GM23248 (cell line): Measurements from ENCODE around the gene MORN1. TPM values are rescaled to one million over a fixed set of nuclear protein-coding genes. Genes with fewer than 3 reads are reported as not detected.

ENCODE experiments used
- DNase-seq: peaks from one replicate; pipeline ENCODE4 v3.0.0-alpha.2; 2015
- H2AFZ ChIP-seq: fragments of 200-600 bp; sonication (generic); 2 replicates; pipeline ENCODE4 v1.6.1; 2016; ENCODE audit warnings: antibody characterized with exemption
- H3F3A ChIP-seq: fragments of 200-600 bp; sonication (generic); 2 replicates; pipeline ENCODE4 v1.6.1; 2016; ENCODE audit warnings: mild to moderate bottlenecking, antibody characterized with exemption, mixed run types; ENCODE audit not compliant: insufficient read depth
- H3K27ac ChIP-seq: fragments of 200-600 bp; sonication (generic); 2 replicates; pipeline ENCODE4 v1.5.1; 2016; ENCODE audit warnings: mild to moderate bottlenecking
- H3K27me3 ChIP-seq: fragments of 200-600 bp; sonication (generic); replicated peaks from 2 replicates; pipeline ENCODE4 v1.6.1; 2016; ENCODE audit warnings: mild to moderate bottlenecking; ENCODE audit not compliant: insufficient read depth
- H3K36me3 ChIP-seq: fragments of 200-600 bp; sonication (generic); 2 replicates; pipeline ENCODE4 v1.6.1; 2016; ENCODE audit warnings: low read depth, mild to moderate bottlenecking
- H3K4me1 ChIP-seq: fragments of 200-600 bp; sonication (generic); 2 replicates; pipeline ENCODE4 v1.6.1; 2016; ENCODE audit warnings: mild to moderate bottlenecking; ENCODE audit not compliant: insufficient read depth
- H3K4me2 ChIP-seq: fragments of 200-600 bp; sonication (generic); one replicate; pipeline ENCODE4 v1.6.1; 2016; ENCODE audit warnings: mild to moderate bottlenecking; ENCODE audit not compliant: unreplicated experiment
- H3K4me3 ChIP-seq: fragments of 200-600 bp; sonication (generic); 2 replicates; pipeline ENCODE4 v1.5.1; 2016; ENCODE audit warnings: mild to moderate bottlenecking
- H3K79me2 ChIP-seq: fragments of 200-600 bp; sonication (generic); 2 replicates; pipeline ENCODE4 v1.6.1; 2016; ENCODE audit warnings: mild to moderate bottlenecking; ENCODE audit not compliant: insufficient read depth
- H3K9ac ChIP-seq: fragments of 200-600 bp; sonication (generic); 2 replicates; pipeline ENCODE4 v1.6.1; 2016; ENCODE audit warnings: mild to moderate bottlenecking
- H3K9me2 ChIP-seq: fragments of 200-600 bp; sonication (generic); 2 replicates; pipeline ENCODE4 v1.6.1; 2016; ENCODE audit warnings: mixed run types, mild to moderate bottlenecking, moderate library complexity; ENCODE audit not compliant: insufficient read depth
- H3K9me3 ChIP-seq: fragments of 200-600 bp; sonication (generic); one replicate; pipeline ENCODE4 v1.6.1; 2017; ENCODE audit warnings: low read depth
- H4K20me1 ChIP-seq: fragments of 200-600 bp; sonication (generic); 2 replicates; pipeline ENCODE4 v1.6.0; 2016; ENCODE audit not compliant: insufficient read depth
- EZH2 ChIP-seq: fragments of 200-600 bp; sonication (generic); IDR thresholded peaks from 2 replicates; pipeline ENCODE4 v1.6.1; 2018; ENCODE audit warnings: antibody characterized with exemption, mild to moderate bottlenecking; ENCODE audit not compliant: insufficient read depth, poor library complexity, severe bottlenecking
- EZH2phosphoT487 ChIP-seq: fragments of 200-600 bp; sonication (generic); IDR thresholded peaks from 2 replicates; pipeline ENCODE4 v1.6.1; 2018; ENCODE audit warnings: antibody characterized with exemption, moderate library complexity, mild to moderate bottlenecking, low read depth; ENCODE audit not compliant: insufficient read depth
- WGBS, 2 experiments: methylation state at CpG; one replicate each; pipeline ENCODE4 v1.1.6; 2015 to 2017; ENCODE audit warnings: low lambda C conversion rate in 2 of 2, low coverage in 1 of 2; ENCODE audit errors: missing lambda C conversion rate in 2 of 2; 5-methylcytosine and 5-hydroxymethylcytosine counted together
- in situ Hi-C: fragments of 300-500 bp; cut with MboI; formaldehyde crosslinking; loops from 2 replicates; pipeline ENCODE4 v1.15.0; 2020
- polyA plus RNA-seq: library from polyadenylated mRNA; unstranded; fragments of >200 nt; fragmentation: Nextera tagmentation; extraction: Ambion mirVana; gene quantifications from 2 replicates; pipeline ENCODE4 v1.2.1, GENCODE V29; 2016
- total RNA-seq: library from RNA; depleted of rRNA; stranded (reverse); fragments of >200 nt; shearing (Covaris generic); gene quantifications from 2 replicates; pipeline ENCODE4 v1.2.3, GENCODE V29; 2014

MORN1 gene
- total and polyA plus RNA-seq, 2 experiments from 2014 or later = 7.2 to 8.8 TPM

DNA sequence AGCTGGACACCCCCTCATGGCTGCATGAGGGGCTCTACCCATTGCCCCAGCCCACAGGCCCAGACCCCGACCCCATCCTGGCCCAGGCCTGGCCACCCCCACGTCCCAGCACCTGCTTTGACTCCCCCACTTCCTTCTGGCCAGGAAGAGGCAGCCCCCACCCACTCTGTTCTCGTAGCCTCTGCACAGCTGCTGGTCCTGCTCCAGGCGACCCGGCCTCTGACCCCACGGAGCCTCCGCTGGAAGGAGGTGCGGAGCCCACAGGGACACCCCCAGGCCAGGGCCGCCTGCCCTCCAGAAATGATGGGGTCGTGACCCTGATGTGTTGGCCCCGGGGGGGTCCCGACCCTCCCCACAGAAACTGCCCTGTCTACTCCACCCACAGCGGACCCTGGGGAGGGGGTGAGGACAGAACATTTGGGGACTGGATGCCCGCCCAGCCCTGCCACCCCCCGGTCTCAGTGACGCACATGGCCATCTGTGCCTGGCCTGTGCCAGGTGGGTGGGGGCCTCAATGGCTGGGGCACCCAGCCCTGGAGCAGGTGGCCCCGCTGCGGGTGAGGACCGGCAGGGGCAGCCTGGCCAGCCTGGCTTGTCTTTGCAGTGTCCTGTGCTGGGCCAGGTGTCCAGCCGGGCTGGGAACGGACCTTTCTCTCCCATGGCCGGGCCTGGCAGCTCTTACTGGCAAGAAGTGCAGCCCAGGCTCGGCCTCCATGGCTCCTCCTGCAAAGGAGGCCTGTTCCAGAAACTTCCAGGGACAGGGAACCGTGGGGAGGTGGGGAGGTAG is 78.6 kb downstream of the MORN1 start:
- TF ChIP-seq EZH2phosphoT487 = no peak
- no peak for TF ChIP-seq EZH2
- no peak overlapping the region for H3K27ac ChIP-seq

DNA sequence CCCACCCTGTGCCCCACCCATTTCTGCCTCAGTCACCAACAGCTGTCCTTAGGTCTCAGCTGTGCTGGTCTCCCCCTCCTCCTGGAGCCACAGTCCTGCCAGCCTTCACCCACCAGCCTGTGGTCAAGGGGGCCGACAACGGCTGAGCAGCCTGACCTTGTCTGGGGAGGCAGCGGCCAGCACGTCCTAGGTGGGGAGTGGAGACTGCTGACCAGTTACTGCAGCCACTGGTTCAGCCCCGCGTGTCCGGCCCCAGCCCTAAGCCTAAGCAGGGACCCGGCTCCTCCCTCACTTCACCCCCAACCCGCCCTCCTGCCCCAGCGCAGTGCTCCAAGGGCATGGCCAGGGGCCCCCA is 79.2 kb downstream of the MORN1 start:
- Histone ChIP-seq H3K9me2 (no peaks in the 10 kb centered on the region), H3F3A (peaks cover 14% of the 10 kb centered on the region; the same call in 1 of the 2 replicates), H3K4me2 (no peak overlapping the region), H3K27ac (no peak overlapping the region), H2AFZ (no peak overlapping the region), H4K20me1 (no peaks in the 10 kb centered on the region), H3K36me3 (peaks cover 12% of the 10 kb centered on the region), H3K4me1 (peaks cover 3% of the 10 kb centered on the region), H3K9me3 (no peaks in the 10 kb centered on the region), H3K4me3 (no peak overlapping the region), H3K27me3 (no peaks in the 10 kb centered on the region), H3K79me2 (peaks cover 33% of the 10 kb centered on the region), H3K9ac (peak overlapping the region; percentile 20; the same call in 1 of the 2 replicates)
- in situ Hi-C loops = no loop called here
- 60 to 67% methylated on average over 7 to 9 of the region's 10 CpGs for WGBS, 2 experiments
- DNase-seq = no peak
- TF ChIP-seq EZH2 (no peak), EZH2phosphoT487 (no peak)

More for the DNA sequence above, 78.6 kb downstream of the MORN1 start:
- H3K9me3 ChIP-seq = no peaks in the 10 kb centered on the region
- no peaks in the 10 kb centered on the region for H4K20me1 ChIP-seq
- no peak overlapping the region for H3K4me3 ChIP-seq
- peaks cover 9% of the 10 kb centered on the region for H3K36me3 ChIP-seq
- peaks cover 27% of the 10 kb centered on the region for H3K79me2 ChIP-seq
- peaks cover 13% of the 10 kb centered on the region; the same call in 1 of the 2 replicates for H3F3A ChIP-seq
- WGBS, 2 experiments = 39 to 44% methylated on average over 22 to 23 of the region's 24 CpGs
- no peaks in the 10 kb centered on the region for H3K27me3 ChIP-seq
- no peak overlapping the region for H3K4me2 ChIP-seq
- in situ Hi-C loops = no loop called here
- H2AFZ ChIP-seq = no peak overlapping the region
- H3K9ac ChIP-seq = peak overlapping the region; percentile 20; the same call in 1 of the 2 replicates
- peaks cover 3% of the 10 kb centered on the region for H3K4me1 ChIP-seq
- DNase-seq = peak; percentile 51
- no peaks in the 10 kb centered on the region for H3K9me2 ChIP-seq

DNA sequence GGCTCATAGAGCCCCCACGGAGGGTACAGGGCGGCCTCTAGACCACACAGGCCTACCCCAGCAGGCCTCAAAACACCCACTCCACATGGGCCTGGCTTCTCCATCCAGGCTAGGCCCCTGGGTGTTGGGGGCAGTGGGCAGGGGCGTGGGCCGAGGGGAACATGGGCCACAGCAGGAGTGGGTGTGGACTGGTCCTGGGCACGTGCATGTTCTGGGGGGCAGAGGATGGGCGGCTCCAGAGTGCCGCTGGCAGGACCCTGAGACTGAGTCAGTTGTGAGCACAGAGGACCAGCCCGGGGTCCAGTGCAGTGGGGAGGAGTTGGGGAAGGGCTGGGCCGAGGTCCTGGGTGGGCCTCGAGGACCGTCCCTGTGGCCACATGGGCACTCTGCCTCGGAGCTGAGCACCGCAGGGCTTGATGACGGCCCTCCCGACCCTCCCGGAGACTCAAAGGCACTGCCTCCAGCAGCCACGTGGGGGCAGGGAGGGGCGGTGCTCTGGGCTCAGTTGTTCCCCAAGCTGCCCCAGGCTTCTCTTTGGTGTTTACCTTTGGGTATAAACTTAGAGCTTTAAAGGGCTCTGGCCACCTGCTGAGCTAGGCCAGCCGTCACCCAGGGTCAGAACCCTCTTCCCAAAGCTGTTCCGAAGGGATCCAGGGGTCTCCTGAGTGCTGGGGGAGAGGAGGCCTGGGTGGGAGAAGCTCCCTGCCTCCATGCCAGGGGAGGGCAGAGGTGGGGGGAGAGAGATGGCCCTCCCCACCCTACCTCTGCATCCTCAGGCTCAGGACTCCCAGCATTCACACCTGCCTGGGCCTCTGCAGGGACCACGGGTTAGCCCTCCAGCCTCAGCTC is 79.9 kb downstream of the MORN1 start:
- no peaks in the 10 kb centered on the region for H3K9me3 ChIP-seq
- no peak overlapping the region for H2AFZ ChIP-seq
- no peak for TF ChIP-seq EZH2phosphoT487
- no peak for TF ChIP-seq EZH2
- peak overlapping the region; percentile 34; the same call in 1 of the 2 replicates for H3K27ac ChIP-seq
- H3K4me2 ChIP-seq = no peak overlapping the region
- DNase-seq = peak; percentile 79
- no peak overlapping the region for H3K4me3 ChIP-seq
- H3K36me3 ChIP-seq = peaks cover 12% of the 10 kb centered on the region
- H4K20me1 ChIP-seq = no peaks in the 10 kb centered on the region
- peaks cover 38% of the 10 kb centered on the region for H3K79me2 ChIP-seq
- in situ Hi-C loops = no loop called here
- peaks cover 3% of the 10 kb centered on the region for H3K4me1 ChIP-seq
- H3K9me2 ChIP-seq = no peaks in the 10 kb centered on the region
- H3K9ac ChIP-seq = peak overlapping the region; percentile 27; the same call in 1 of the 2 replicates
- 23 to 35% methylated on average over 11 to 21 of the region's 21 CpGs for WGBS, 2 experiments
- no peaks in the 10 kb centered on the region for H3K27me3 ChIP-seq
- peaks cover 14% of the 10 kb centered on the region; the same call in 1 of the 2 replicates for H3F3A ChIP-seq
